ENCODE data around the gene DPAGT1.

DNA sequence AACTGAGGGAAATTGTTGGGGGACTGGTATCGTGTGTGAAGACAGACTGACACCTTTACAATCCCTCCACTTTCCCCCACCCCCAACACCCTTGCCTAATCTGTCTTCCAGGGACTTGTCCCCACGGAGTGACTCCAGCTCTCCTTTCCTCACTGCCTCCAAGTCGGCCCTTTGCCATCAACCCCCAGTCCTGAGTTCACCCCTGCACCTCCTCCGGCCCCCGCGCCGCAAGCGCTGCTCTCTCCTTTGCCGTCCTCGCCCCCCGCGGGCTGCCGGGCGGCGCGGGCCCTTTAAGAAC lies 47.0 kb upstream of the DPAGT1 start:
- TF ChIP-seq CTCF (IDR thresholded peaks at IDR 0.05) (no peak), POLR2A (IDR thresholded peaks at IDR 0.05) (no peak)
